IMR-90 (cell line): ENCODE measurements around the gene TNFRSF25. TPM values are rescaled to one million over a fixed set of nuclear protein-coding genes. Genes with fewer than 3 reads are reported as not detected.

Experiments
- ATAC-seq: fragments of 200-7000 bp; cut with Tn5 transposase; 2 replicates; pipeline ENCODE4 v1.9.1; 2020; ENCODE audit warnings: low read depth, mild to moderate bottlenecking, moderate library complexity
- BruUV-seq: library from RNA; stranded (reverse); fragments of 400-500 nt; replicated peaks from 2 replicates; lab custom pipeline; 2021; lab: Mats Ljungman, UMichigan
- CTCF ChIA-PET: fragments of 300-600 bp; formaldehyde crosslinking; extraction: SDS; loops from one replicate; lab custom pipeline; 2021; ENCODE audit warnings: antibody characterized with exemption; lab: Yijun Ruan, JAX
- POLR2A ChIA-PET: fragments of 300-600 bp; sonication (Branson Sonifier 250); formaldehyde crosslinking; loops from one replicate; lab custom pipeline; 2022; ENCODE audit warnings: antibody characterized with exemption; ENCODE audit not compliant: unreplicated experiment; lab: Charles Lee
- DNase-seq: peaks from one replicate; pipeline ENCODE4 v3.0.0; 2013
- H2AFZ ChIP-seq: replicated peaks from 2 replicates; pipeline ENCODE3; 2013; ENCODE audit warnings: low read length, mild to moderate bottlenecking; ENCODE audit not compliant: poor library complexity
- H2AK5ac ChIP-seq: 2 replicates; pipeline ENCODE4 v1.6.1; 2013; ENCODE audit warnings: low read depth, low read length, inconsistent platforms
- H2AK9ac ChIP-seq: replicated peaks from 2 replicates; pipeline ENCODE3; 2013; ENCODE audit warnings: mild to moderate bottlenecking, low read depth, low read length, moderate library complexity; ENCODE audit not compliant: poor library complexity
- H2BK120ac ChIP-seq: 2 replicates; pipeline ENCODE4 v1.6.1; 2013; ENCODE audit warnings: low read depth, low read length, inconsistent platforms
- H2BK15ac ChIP-seq: 3 replicates; pipeline ENCODE4 v1.6.1; 2013; ENCODE audit warnings: low read depth, low read length, inconsistent platforms
- H2BK20ac ChIP-seq: 2 replicates; pipeline ENCODE4 v1.6.1; 2013; ENCODE audit warnings: low read depth, mild to moderate bottlenecking, inconsistent platforms, low read length, moderate library complexity
- H2BK5ac ChIP-seq: 2 replicates; pipeline ENCODE4 v1.6.1; 2013; ENCODE audit warnings: mild to moderate bottlenecking, low read depth, low read length, inconsistent platforms; ENCODE audit not compliant: poor library complexity, severe bottlenecking
- H3K14ac ChIP-seq: replicated peaks from 2 replicates; pipeline ENCODE4 v1.6.1; 2013; ENCODE audit warnings: low read depth, low read length, inconsistent platforms
- H3K18ac ChIP-seq: 2 replicates; pipeline ENCODE4 v1.6.1; 2013; ENCODE audit warnings: low read depth, low read length, control low read depth
- H3K23ac ChIP-seq: 2 replicates; pipeline ENCODE4 v1.6.1; 2013; ENCODE audit warnings: low read depth, low read length, inconsistent platforms
- H3K27ac ChIP-seq: 2 replicates; pipeline ENCODE4 v1.5.1; 2013; ENCODE audit warnings: mild to moderate bottlenecking, control low read depth, low read length; ENCODE audit not compliant: insufficient read depth
- H3K27me3 ChIP-seq: 2 replicates; pipeline ENCODE4 v1.6.1; 2013; ENCODE audit warnings: low read length; ENCODE audit not compliant: control insufficient read depth, insufficient read depth
- H3K36me3 ChIP-seq: 2 replicates; pipeline ENCODE4 v1.6.1; 2013; ENCODE audit warnings: low read length, mixed read lengths; ENCODE audit not compliant: control insufficient read depth, insufficient read depth
- H3K4ac ChIP-seq: 2 replicates; pipeline ENCODE4 v1.6.1; 2013; ENCODE audit warnings: low read depth, low read length, inconsistent platforms
- H3K4me1 ChIP-seq: 2 replicates; pipeline ENCODE4 v1.6.1; 2013; ENCODE audit warnings: low read length, mixed read lengths; ENCODE audit not compliant: control insufficient read depth, insufficient read depth
- H3K4me2 ChIP-seq: 2 replicates; pipeline ENCODE4 v1.6.1; 2013; ENCODE audit warnings: low read depth, mild to moderate bottlenecking, control low read depth, low read length, moderate library complexity
- H3K4me3 ChIP-seq: 2 replicates; pipeline ENCODE4 v1.5.1; 2013; ENCODE audit warnings: low read depth, mild to moderate bottlenecking, control low read depth, low read length, moderate library complexity; ENCODE audit not compliant: insufficient read depth
- H3K56ac ChIP-seq: 2 replicates; pipeline ENCODE4 v1.6.1; 2013; ENCODE audit warnings: low read length, inconsistent platforms; ENCODE audit not compliant: insufficient read depth; ENCODE audit errors: extremely low read depth
- H3K79me1 ChIP-seq, 2 experiments: 2 replicates each; pipeline ENCODE4 v1.6.1; 2013; ENCODE audit warnings: low read length in 2 of 2, inconsistent platforms in 1 of 2, low read depth in 1 of 2
- H3K9ac ChIP-seq: 2 replicates; pipeline ENCODE4 v1.6.1; 2013; ENCODE audit warnings: low read depth, low read length, control low read depth
- H3K9me1 ChIP-seq: 2 replicates; pipeline ENCODE4 v1.6.1; 2013; ENCODE audit warnings: low read length, inconsistent platforms; ENCODE audit not compliant: insufficient read depth
- H3K9me3 ChIP-seq: 2 replicates; pipeline ENCODE4 v1.6.1; 2013; ENCODE audit warnings: low read length; ENCODE audit not compliant: control insufficient read depth, insufficient read depth
- H4K20me1 ChIP-seq: 2 replicates; pipeline ENCODE4 v1.6.1; 2013; ENCODE audit warnings: low read length, inconsistent platforms; ENCODE audit not compliant: insufficient read depth
- H4K5ac ChIP-seq: 2 replicates; pipeline ENCODE4 v1.6.1; 2013; ENCODE audit warnings: mild to moderate bottlenecking, low read depth, low read length, control low read depth
- H4K8ac ChIP-seq, 2 experiments: 2 replicates each; pipeline ENCODE4 v1.6.1; 2013; ENCODE audit warnings: low read depth in 2 of 2, low read length in 2 of 2, control low read depth in 1 of 2, inconsistent platforms in 1 of 2
- H4K91ac ChIP-seq: 2 replicates; pipeline ENCODE4 v1.6.1; 2013; ENCODE audit warnings: low read depth, low read length, inconsistent platforms; ENCODE audit not compliant: insufficient read depth
- MAFK ChIP-seq: IDR thresholded peaks from 2 replicates; pipeline ENCODE4 v1.6.1; 2012; ENCODE audit warnings: low read depth, low read length, improper control_type of control experiment
- POLR2A ChIP-seq: IDR thresholded peaks from 2 replicates; pipeline ENCODE4 v1.6.1; 2012; ENCODE audit warnings: mild to moderate bottlenecking, low read depth, low read length
- RAD21 ChIP-seq: IDR thresholded peaks from 2 replicates; pipeline ENCODE4 v1.6.1; 2012; ENCODE audit warnings: low read length, improper control_type of control experiment
- RFX5 ChIP-seq: IDR thresholded peaks from 2 replicates; pipeline ENCODE4 v1.8.0; 2012; ENCODE audit warnings: low read depth, mild to moderate bottlenecking, low read length, moderate library complexity
- SMC3 ChIP-seq: fragments of 150-350 bp; IDR thresholded peaks from 2 replicates; pipeline ENCODE4 v1.6.1; 2016; ENCODE audit warnings: low read depth, mild to moderate bottlenecking, antibody characterized with exemption, low read length, moderate library complexity
- WGBS, 2 experiments: methylation state at CpG; one replicate each; pipeline versions ENCODE4 v1.1.5 to v1.1.7; 2013; ENCODE audit warnings: missing lambda C conversion rate in 2 of 2; ENCODE audit not compliant: insufficient read length in 1 of 2; ENCODE audit errors: extremely low coverage in 2 of 2; 5-methylcytosine and 5-hydroxymethylcytosine counted together
- dilution Hi-C: fragments of 300-500 bp; cut with HindIII; formaldehyde crosslinking; loops from one replicate; pipeline ENCODE4 v1.14.3; 2018; ENCODE audit warnings: low sequenced_read_pairs; ENCODE audit not compliant: unreplicated experiment
- in situ Hi-C: fragments of 300-500 bp; cut with MboI; formaldehyde crosslinking; loops from 3 replicates; pipeline ENCODE4 v1.14.3; 2019; ENCODE audit warnings: low sequenced_read_pairs, inconsistent platforms, mixed read lengths
- intact Hi-C: fragments of 100-400 bp; cut with micrococcal nuclease; formaldehyde crosslinking; loops from 2 replicates; pipeline ENCODE4 v1.10.0; 2022
- polyA plus RNA-seq, 3 experiments: library from polyadenylated mRNA; depleted of rRNA; stranded (reverse); fragments of >200 nt; gene quantifications; 2 replicates each; pipeline ENCODE4 v1.2.3, GENCODE V29; 2012; ENCODE audit warnings: low replicate concordance in 1 of 3
- total RNA-seq: library from RNA; depleted of rRNA; stranded (reverse); fragments of >200 nt; gene quantifications from 2 replicates; pipeline ENCODE4 v1.2.3, GENCODE V29; 2012

TNFRSF25 gene
- total and polyA plus RNA-seq, 2 of the 4 experiments (the other 2 are of a cell fraction), result 1.3 to 11.2 TPM

GRCh38 chr1:6426277-6426971 lies 39.5 kb downstream of the TNFRSF25 start:
- Histone ChIP-seq H3K56ac (no peak overlapping the region), H3K27me3 (peaks cover 82% of the 10 kb centered on the region), H2BK5ac (no peak overlapping the region), H2BK15ac (no peak overlapping the region), H3K36me3 (no peaks in the 10 kb centered on the region), H2AK5ac (no peak overlapping the region), H3K9me3 (no peaks in the 10 kb centered on the region), H3K4me1 (peaks cover 3% of the 10 kb centered on the region; the same call in 1 of the 2 replicates), H3K79me1 (no peaks in the 10 kb centered on the region), H3K18ac (no peak overlapping the region), H2AK9ac (no peak overlapping the region), H3K23ac (no peak overlapping the region), H4K91ac (no peak overlapping the region), H2AFZ (no peak overlapping the region), H4K20me1 (peaks cover 11% of the 10 kb centered on the region; the same call in 1 of the 2 replicates), H3K4me3 (no peak overlapping the region), H3K9ac (no peak overlapping the region), H4K8ac (no peak overlapping the region), H3K4ac (no peak overlapping the region), H2BK120ac (no peak overlapping the region), H4K5ac (no peak overlapping the region), H3K4me2 (no peak overlapping the region), H3K27ac (no peak overlapping the region), H3K9me1 (no peaks in the 10 kb centered on the region), H2BK20ac (no peak overlapping the region), H3K14ac (no peak overlapping the region)
- in situ Hi-C loops, result no loop called here
- intact Hi-C loops, result no loop called here
- DNase-seq (no peak), ATAC-seq (no peak)
- dilution Hi-C loops, result no loop called here
- no TSS peak for BruUV-seq
- 75% methylated on average over 3 of the region's 9 CpGs; no CpG with 5 or more reads in 1 of the 2 experiments for WGBS, 2 experiments
- CTCF ChIA-PET, result interaction anchor here (0.5 kb wide), 1 partner anchor 185 kb away, joined by 4 read pairs; no protein-coding TSS in a partner anchor
- POLR2A ChIA-PET, result no interaction called here
- no peak for TF ChIP-seq MAFK
- no peak for TF ChIP-seq POLR2A
- TF ChIP-seq RAD21, result no peak
- TF ChIP-seq SMC3, result no peak
- no peak for TF ChIP-seq RFX5
